Fibroblast of the aortic adventitia (primary cell): Measurements from ENCODE around the gene DEFB131B. TPM values are rescaled to one million over a fixed set of nuclear protein-coding genes. Genes with fewer than 3 reads are reported as not detected.

Experiments
- DNase-seq: peaks from one replicate; pipeline ENCODE4 v3.0.0-alpha.2; 2010; ENCODE audit warnings: low read depth
- H3K4me3 ChIP-seq: 2 replicates; pipeline ENCODE4 v1.5.1; 2011; ENCODE audit warnings: low read depth, mild to moderate bottlenecking, control low read depth, low read length, moderate library complexity
- total RNA-seq: library from RNA; depleted of rRNA; stranded (reverse); fragments of >200 nt; gene quantifications from 2 replicates; pipeline ENCODE4 v1.2.3, GENCODE V29; 2012; ENCODE audit warnings: low replicate concordance
- TF ChIP-seq, protein P1 (sequence below): IDR thresholded peaks from 2 replicates; pipeline ENCODE4 v1.5.1; 2011; ENCODE audit warnings: mild to moderate bottlenecking, low read length, control low read depth, inconsistent platforms; ENCODE audit not compliant: insufficient read depth

Gene DEFB131B
- total RNA-seq, 1 donor: not detected

DNA sequence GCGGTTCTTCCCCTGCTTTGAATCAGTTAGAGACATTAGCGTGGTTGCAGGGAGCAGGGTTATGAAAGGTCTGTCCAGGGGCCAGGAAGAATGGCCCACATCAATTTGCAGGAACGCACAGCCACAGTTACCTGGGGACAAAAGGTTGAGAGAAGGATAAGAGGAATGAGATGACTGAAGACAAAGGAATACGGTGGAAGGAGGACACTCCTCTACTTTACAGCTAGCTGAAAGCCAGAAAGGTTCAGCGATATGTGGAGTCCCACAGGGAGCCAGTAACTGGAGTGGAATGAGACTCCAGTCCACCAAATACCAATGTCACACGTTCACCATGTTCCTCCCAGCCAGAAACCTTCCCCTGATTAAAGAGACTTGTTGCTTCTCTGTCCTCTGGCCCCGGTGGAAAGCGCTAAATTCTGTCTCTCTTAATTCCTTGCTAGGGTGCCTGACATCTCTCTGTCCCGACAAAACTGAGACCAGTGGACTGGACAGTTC lies 39.4 kb downstream of the DEFB131B start:
- DNase-seq: no peak
- TF ChIP-seq, protein P1, sequence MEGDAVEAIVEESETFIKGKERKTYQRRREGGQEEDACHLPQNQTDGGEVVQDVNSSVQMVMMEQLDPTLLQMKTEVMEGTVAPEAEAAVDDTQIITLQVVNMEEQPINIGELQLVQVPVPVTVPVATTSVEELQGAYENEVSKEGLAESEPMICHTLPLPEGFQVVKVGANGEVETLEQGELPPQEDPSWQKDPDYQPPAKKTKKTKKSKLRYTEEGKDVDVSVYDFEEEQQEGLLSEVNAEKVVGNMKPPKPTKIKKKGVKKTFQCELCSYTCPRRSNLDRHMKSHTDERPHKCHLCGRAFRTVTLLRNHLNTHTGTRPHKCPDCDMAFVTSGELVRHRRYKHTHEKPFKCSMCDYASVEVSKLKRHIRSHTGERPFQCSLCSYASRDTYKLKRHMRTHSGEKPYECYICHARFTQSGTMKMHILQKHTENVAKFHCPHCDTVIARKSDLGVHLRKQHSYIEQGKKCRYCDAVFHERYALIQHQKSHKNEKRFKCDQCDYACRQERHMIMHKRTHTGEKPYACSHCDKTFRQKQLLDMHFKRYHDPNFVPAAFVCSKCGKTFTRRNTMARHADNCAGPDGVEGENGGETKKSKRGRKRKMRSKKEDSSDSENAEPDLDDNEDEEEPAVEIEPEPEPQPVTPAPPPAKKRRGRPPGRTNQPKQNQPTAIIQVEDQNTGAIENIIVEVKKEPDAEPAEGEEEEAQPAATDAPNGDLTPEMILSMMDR: no peak
- no peak overlapping the region for H3K4me3 ChIP-seq

DNA sequence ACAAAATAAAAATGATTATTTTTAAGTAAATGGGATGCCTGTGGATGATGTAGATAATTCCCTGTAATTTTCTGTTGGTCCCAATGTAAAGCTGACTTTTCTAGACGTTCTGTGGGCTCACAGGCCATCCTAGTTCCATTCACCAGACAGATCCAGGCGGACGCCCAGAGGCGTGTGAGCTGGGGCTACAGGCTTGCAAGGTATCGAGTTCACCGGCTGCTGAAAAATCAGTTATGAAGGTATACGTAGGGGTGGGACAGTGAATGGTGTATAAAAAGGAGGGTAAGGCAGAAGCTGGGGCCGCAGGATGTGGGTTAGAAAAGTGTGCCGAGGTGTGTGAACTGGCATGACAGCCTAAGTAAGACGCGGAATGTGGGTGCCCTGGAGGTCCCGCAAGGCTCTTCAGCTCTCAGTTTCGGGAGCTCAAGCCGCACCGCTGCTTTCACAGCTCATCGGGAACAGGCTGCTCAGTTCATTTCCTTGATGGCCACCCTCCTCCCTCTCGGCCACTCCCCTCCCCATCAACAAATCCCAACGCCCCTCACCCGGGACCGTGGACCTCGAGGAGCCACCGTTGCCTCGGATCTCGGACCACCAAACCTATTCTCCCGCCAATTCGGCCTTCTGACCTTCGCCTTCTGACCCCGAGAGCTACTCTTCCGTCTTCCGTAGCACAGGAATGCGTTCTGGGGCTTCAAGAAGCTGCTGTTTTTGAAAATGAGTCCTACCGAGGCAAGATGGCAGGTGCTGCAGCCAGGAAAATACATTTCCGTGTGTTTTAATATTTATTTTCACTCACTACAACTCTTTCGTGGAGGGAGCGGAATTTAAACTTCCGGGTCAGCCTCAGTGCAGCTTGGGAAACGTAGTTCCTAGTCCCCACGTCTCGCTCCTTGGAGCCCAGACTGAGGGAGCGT lies 49.8 kb downstream of the DEFB131B start, which contains the start of gene XNDC1N:
XNDC1N (minus strand) TSS at position 775 of the 917 bp plus-strand sequence. CDS start 5,241 bp downstream, outside the sequence.
- TF ChIP-seq, protein P1: no peak
- DNase-seq: peak; percentile 90
- H3K4me3 ChIP-seq: peak within 1 kb of the TSS; percentile 99

DNA sequence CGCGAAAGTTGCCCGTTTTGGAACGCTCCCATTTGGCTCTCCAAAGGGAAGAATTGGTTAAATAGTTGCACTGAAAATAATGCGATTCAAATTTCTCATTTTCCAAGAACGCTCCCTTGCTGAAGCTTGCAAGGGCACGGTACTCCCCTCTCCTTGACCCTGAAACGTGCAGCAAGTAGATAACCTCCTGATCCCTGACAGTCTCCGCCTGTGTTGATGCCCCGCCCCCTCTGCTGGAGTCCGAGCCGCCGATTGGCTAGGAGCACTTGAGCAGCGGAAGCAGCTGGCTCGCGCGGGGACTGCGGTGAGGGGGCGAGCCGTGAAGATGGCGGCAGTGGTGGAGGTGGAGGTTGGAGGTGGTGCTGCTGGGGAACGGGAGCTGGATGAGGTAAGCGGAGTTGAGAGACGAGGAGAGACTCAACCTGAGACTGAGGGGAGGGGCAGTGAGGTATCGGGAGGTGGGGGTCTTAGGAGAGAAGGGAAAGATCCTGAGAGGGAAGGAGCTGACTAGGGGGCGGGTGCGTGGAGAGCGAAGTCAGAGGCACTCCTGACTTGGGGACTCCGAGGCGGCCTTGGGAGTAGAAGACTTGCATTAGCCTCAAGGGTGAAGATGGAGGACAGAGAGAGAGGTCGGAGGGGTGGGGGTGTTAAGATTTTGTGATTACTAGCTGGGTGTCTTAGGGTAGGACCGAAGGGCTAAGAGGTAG lies 50.6 kb downstream of the DEFB131B start, which contains the start of gene RNF121:
RNF121 (plus strand) TSS at position 310 of the 707 bp plus-strand sequence; CDS start at position 326, 16 bp downstream.
- peak; percentile 93 for DNase-seq
- peak within 1 kb of the TSS; percentile 99 for H3K4me3 ChIP-seq
- TF ChIP-seq, protein P1: no peak

DNA sequence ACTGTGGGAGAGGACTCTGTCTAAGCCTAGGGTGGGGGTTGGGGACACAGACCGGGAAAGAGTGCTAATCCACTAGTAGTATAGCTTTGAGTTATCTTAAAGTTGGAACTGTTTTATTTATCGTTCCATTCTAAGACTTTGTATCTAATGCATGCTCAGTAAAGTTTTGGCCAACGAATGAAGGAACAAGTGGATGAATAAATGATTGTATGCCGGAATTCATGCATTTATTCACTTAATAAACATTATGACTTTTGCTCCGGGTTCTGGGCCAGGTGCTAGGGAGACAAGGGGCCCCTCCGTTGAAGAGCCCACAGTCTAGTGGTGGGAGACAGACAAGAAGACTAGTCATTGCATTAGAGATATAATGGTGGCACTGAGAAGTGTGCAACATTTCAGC lies 51.2 kb downstream of the DEFB131B start:
- H3K4me3 ChIP-seq: peak overlapping the region; percentile 99
- TF ChIP-seq, protein P1: no peak
- DNase-seq: no peak

DNA sequence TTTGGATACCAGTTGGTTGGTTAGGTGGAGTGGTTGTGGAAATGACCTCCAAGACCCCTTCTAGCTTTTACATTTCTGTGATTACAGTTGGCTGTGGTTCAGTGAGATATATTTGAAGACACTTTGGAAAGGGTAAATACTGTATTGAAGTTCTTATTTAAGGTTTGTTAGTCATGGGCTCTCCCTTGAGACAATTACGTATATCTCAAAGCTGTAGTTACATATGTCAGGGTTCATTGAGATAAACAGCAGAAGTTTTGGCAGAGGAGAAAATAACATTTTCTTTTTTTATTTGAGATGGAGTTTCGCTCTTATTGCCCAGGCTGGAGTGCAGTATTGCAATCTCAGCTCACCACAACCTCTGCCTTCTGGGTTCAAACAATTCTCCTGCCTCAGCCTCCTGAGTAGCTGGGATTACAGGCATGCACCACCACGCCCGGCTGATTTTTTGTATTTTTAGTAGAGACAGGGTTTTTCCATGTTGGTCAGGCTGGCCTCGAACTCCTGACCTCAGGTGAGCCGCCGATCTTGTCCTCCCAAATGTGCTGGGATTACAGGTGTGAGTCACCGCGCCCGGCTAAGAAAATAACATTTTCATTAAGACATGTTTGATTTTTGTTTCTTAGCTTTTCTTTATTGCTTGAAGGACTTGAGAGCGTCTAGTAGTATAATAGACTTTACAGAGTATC lies 52.4 kb downstream of the DEFB131B start:
- peak overlapping the region; percentile 99 for H3K4me3 ChIP-seq
- peak; percentile 70 for DNase-seq
- TF ChIP-seq, protein P1: no peak

DNA sequence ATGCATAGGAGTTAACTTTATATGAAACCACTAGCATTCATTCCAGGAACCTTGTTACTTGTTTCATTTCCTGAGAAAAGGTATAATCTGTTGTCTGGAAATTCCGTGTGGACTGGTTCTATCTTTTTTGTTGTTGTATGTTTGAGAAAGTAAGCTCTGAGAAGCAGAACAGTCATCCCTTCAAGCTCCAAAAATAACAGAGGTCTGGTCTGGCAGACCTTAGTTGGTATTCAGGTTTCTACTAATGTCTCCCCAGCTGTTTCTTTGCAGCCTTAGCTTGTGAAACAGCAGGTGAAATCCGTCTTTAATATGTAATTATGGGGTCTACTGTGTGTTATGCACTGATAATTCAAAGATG lies 53.0 kb downstream of the DEFB131B start:
- TF ChIP-seq, protein P1: no peak
- peak; percentile 58 for DNase-seq
- H3K4me3 ChIP-seq: no peak overlapping the region
